ENCODE data around the gene CHRM4.

The CHRM4 gene

DNA sequence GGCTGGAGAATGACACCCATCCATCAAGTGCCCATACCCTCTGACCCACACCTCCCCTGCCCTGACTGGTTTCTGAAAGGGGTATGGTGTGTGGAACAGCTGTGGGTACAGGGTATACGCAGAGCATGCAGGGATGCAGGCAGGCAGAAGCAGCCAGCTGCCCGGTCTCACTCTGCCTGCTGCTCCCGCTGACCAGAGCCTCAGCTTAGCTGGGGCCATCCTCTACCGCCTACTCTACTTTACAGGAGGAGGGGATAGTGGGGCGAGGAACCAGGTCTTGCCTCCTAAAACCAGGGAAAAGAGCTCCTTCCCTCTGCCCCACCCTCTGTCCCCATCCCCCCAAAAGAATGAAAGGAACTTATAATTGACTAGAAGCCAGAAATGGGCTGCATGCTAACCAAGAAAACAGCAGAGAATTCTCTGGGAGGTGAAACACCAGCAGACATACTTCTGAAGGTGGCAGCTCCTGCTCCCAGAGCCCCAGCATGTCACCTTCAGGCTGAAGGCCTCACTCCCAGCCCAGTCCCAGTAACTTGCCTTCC is 13.0 kb upstream of the CHRM4 start:
- in situ Hi-C loops (cut with MboI; ENCODE audit: low sequenced_read_pairs) = no loop called here

DNA sequence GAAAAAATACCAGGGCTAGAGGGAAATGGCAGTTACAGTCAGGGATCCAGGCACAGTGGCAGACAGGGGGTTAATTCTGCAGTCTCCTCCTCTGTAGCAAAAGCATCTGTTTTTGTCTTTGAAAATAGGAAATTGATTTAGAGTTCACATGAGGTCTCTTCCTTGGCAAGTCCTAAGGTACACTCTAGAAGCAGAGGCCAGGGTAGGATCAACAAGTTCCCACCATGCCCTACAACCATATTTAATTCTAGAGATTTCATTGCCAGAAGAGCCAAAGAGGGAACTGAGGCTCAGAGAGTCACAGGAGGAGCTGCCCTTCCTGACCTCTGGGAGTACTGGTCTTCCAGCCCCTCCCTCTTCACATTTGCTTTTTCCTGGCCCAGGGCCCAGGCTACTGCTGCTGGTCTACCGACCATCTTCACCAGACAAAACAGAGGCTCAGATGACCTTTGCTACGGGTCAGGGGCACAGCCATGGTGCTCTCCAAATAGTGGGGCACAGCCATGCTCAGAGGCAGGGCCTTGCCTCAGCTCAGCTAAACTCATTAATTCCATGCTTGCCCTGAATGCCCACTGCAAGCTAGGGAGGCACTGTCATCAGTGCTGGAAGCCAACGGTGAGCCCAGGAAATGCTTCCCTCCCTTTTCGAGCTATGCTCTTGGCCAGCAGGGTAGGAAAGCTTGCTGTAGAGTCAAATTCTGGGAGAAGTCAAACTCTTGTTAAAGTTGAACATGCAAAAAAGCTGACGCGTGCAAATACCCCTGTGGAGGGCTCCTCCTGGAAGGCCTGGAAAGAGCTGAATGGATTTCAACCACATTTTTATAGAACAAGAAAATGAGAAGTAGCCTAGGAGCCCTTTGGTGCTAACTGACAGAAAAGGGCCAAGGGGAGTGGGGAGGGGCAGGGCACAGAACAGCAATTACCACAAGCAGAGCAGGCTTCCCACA is 11.7 kb upstream of the CHRM4 start:
- in situ Hi-C loops (cut with MboI; ENCODE audit: low sequenced_read_pairs) = no loop called here

DNA sequence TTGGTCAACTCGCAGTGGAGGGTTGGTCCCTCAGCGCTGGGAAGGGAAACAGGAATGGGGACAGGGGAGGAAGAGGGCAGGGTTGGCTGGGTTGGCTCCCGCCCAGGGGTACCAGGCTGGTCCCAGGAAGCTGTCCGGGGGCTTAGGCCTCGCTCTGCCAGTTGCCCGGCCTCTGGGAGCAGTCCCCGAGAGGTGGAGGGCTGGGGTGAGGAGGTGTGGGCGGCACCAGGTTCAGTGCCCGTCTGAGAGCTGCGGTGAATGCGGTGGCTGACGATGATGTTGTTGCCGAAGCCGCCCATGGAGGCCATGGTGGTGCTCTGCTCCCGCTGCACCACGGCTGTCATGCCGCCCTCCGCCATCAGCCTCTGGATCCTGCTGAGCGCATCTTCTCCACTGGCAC is 6.0 kb upstream of the CHRM4 start:
- in situ Hi-C loops (cut with MboI; ENCODE audit: low sequenced_read_pairs) = no loop called here

DNA sequence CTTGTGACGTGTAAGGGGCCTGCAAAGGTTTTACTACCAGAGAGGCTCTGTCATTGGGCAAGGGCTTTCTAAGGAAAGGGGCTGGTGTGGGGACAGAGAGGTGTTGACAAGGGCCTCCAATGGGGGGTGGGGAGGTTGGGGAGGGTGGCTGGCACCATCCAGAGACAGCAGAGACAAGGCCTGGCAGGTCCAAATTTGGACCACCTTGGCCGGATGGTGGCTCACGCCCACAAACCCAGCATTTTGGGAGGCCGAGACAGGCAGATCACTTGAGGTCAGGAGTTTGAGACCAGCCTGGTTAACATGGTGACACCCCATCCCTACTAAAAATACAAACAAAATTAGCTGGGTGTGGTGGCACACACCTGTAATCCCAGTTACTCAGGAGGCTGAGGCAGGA is 2.2 kb upstream of the CHRM4 start:
- in situ Hi-C loops (cut with MboI; ENCODE audit: low sequenced_read_pairs) = no loop called here

DNA sequence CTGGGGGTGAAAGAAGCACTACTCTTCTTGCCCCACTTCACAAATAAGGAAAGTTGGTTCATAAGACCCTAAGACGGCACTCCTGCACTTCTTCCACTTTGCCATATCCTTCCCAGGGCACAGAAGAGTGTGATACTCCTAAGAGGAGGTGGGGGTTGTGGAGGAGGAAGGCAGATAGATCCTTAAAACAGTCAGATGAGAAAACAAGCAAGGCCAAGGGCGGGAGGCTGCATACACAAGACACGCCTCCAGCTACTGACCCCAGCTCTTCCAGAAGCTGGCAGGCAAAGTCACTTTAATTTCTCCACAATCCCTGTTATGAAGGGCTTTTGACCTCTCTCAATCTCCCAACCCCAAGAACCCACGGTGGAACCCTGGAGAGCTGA is 1.6 kb upstream of the CHRM4 start:
- in situ Hi-C loops (cut with MboI; ENCODE audit: low sequenced_read_pairs) = no loop called here

DNA sequence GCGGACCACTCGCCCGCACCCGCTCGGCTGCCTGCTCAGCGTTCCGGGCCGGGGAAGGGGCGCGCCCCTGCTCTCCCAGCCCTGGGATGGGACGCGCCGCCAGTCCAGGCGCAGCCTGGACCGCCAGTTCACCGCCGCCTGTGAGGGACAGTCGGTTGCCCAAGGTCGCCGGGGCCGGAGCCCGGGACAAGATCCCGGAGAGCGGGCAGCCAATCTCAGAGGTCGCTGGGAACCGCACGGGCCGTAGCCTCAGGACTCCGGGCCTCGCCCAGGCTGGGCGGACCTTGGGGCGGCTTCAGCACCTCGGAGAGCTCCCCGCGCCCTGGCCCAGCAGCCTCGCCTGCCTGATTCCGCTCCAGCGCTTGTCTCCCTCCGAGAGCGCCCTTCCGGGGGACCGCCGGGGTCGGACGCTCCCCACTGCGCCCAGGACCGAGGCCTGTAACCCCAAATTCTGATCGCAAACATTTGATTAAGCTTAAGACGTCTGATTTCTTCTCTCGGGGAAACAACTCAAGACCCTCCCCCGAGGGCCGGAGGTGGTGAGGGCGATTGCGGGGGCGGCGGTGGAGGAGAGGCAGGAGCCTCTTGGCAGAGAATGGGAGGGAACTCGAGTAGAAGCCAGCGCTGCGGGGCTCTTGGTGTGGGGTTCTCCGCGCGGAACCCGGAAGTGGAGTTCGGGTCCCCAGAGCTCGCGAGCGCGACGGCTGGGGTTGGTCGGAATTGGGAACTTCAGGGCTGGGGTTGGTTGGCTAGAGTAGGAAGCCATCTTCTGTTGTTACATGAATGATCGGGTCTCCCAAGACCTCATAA is 1.1 kb upstream of the CHRM4 start:
- in situ Hi-C loops (cut with MboI; ENCODE audit: low sequenced_read_pairs) = no loop called here

DNA sequence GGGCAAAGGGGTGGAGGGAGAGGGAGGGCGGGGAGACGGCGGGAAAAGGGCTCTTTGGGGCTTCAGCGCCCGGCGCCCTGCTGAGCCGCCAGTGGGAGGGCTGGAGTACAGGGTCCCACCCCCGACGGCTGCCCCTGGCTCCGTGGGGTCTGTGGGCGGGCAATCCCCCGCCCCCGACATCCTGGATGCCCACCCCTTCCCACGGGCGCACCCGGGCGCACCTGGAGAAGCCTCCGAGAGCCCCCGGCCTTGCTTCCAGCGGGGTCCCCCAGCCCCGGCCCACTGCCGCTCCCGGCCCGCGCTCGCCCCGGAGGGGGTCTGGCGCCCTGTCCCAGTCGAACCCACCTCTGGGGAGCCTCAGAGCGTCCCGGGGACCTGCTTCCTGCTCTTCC is 394 bp downstream of the CHRM4 start:
- in situ Hi-C loops (cut with MboI; ENCODE audit: low sequenced_read_pairs) = no loop called here

DNA sequence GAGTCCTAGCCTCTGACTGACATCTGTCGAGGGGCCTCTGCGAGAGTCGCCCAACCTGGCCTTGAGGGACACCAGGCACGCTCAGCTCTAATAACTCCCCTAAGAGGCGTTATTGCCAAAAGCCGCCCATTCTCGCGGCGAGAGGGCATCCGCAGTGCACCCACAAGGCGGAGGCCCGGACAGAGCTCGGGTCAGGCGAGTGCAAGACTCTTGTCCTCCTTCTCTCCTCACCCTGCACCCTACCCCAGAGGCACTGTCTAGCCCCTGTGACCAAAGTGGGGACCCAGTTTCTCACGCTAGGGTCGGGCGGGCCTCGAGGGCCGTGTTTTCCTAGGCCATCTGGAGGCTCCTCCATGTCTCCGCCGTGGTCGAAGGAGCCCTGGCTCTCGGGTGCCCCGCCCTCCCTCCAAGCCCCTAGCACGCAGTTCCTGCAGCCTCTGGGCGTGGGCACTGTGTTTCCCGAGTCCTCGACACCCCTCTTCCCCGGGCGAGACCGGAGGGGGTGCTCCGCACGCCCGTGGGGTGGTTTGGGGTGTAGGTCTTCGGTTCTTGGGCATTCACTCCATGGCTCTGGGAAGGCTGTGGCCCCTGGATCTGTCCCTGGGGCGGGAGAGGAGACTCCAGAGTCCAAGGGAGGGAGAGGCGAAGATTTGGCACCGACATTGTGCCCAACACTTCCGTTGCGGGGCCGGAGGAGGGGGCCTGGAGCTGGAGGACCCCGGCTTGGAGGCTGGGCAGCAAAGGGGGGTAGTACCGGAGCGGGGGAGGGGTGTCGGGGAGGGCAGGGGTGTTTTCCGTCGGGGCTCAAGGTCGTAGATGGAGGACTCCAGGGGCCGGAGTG is 1.0 kb downstream of the CHRM4 start:
- in situ Hi-C loops (cut with MboI; ENCODE audit: low sequenced_read_pairs) = no loop called here

DNA sequence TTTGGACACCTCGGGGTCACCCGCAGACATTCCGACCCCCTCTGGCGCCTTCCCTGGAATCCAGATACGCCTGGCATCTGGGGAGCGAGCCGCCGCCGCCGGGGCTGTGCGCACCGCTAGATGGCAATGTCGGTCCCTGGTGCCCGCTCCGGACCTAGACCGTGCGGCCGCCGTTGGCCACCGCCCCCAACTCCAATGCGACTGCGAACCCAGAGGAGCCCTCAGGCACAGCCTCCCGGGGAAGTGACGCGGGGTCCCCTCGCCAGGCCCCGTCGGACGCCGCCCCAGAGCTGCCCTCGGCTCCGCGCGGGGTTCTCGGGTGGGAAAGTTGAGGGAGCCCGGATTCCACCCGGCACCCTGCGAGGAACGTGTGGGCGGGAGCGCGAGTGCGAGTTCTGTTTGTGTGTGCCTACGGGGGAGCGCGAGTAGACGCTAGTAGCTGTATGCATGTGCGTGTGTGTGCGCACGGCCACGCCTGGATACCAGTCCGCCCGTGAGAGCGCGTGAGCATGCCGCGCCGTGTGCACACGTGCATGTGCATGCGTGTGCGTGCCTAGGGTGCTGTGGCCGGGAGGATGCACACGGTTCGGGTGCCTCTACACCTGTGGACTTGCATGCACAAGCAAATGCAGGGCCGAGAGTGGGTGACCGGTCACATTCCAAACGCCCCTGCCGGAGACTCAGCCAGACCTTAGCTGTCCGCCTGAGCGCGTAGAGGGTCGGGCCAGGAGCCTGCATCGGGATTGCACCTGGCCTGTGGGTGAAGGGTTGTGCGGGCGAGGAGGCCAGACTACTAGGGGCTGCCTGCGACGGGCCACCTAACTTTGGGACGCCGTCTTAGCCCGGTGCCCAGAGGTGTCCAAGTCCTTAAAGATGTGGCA is 1.9 kb downstream of the CHRM4 start:
- in situ Hi-C loops (cut with MboI; ENCODE audit: low sequenced_read_pairs) = loop anchor here (10.0 kb wide), 1 partner anchor 135 kb away; no protein-coding TSS in a partner anchor

DNA sequence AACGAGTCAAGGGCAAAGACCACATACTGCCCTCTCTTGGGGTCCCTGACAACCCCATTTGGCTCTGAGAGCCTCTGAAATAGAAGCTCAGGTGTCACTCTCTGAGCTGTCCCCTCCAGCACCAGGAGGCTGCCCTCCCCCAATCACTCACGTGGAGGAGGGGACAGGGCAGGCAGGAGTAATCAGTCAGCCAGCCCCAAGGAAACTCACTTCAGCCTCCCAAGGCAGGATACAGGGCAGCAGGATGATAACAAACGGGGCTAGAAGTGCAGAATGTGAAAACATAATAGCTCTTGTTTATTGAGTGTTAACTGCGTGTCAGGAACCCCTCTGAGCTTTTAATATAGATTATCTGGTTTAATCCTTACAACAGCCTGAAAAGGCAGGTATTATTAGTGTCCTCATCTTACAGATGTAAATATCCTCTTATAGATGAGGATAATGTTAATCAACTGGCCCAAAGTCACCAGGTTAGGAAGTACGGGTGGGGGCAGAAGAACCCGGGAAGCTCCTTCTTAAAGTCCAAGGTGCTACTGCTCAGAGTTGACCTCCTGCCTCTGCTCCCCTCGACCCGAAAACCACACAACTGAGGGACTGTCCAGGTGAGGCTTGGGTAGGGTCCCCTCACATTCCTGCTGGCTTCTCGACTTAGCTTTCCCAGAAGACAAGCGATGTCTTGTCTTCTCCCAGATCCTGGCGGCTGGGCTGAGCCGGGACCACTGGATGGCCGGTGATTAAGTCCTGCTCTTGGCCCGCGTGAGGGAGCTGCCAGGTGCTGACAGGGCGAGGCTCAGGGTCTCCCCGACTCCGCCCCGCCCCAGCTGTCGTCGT is 2.7 kb downstream of the CHRM4 start:
- in situ Hi-C loops (cut with MboI; ENCODE audit: low sequenced_read_pairs) = loop anchor here (10.0 kb wide), 1 partner anchor 136 kb away; no protein-coding TSS in a partner anchor

DNA sequence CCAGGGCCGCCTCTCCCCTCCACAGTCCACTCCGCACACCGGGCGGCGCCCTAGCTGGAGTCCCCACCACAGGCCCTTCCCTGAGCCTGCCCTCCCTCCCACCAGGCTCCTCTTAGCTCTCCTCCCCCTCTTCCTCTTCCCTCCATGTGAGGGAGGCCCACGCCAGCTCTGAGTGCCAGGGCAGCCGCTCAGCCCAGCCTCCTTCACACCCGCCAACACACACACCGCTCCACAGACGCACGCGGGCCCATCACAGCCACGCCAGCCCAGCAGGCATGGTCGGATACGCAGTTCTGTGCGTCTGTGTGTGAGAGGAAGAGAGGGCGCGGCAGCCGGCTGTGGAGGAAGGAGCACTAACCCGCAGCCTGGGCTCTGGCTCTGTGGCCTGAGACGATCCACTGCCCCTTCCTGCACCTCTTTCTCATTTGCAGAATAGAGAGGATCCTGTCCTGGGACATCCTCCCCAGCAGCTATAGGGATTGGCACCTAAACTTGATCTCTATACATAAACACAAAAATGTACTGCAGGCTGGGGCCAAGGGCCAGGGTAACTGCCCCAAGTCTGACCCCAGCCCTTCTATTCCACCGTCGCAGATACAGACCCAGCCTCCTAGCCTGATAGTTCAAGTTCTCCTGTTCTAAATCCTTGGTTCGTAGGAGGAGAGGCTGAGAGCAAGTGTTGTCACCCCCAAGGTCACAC is 3.5 kb downstream of the CHRM4 start:
- in situ Hi-C loops (cut with MboI; ENCODE audit: low sequenced_read_pairs) = loop anchor here (10.0 kb wide), 1 partner anchor 137 kb away; no protein-coding TSS in a partner anchor

DNA sequence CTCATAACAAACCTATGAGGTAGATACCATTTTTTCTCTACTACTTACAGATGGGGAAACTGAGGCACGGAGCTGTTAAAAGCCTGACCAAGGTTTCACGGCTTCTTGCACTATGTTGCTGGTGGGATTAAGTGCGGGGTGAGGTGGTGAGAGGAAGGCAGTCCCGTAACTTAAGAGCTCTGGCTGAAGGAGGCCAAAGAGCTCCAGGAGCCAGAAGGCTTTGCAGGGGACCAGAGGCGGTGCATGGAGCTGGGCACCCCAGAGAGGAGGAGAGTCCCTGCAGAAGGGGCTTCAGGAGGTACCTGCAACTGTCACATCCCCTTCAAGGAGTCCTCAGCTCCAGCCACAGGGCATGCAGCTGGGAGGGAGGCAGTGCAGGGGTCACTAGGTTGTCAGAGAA is 4.1 kb downstream of the CHRM4 start:
- in situ Hi-C loops (cut with MboI; ENCODE audit: low sequenced_read_pairs) = loop anchor here (10.0 kb wide), 1 partner anchor 137 kb away; no protein-coding TSS in a partner anchor

DNA sequence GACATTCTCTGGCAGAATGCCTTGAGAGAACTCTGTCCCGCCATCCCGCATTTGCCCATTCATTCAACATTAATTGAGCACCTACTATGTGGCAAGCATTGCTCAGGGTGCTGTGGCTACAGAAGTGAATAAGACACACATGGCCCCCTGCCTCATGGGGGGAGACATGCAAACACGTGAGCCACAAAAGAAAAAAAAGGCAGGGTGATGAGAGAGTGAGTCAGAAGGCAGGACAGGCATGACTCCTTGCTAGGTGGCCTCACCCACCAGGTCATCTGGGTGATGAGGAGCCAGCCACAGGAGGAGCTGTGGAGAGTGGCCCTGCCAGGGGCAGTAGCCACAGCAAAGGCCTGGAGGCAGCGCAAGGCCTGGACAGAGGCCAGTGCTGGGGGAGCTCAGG is 4.9 kb downstream of the CHRM4 start:
- in situ Hi-C loops (cut with MboI; ENCODE audit: low sequenced_read_pairs) = loop anchor here (10.0 kb wide), 1 partner anchor 138 kb away; no protein-coding TSS in a partner anchor

DNA sequence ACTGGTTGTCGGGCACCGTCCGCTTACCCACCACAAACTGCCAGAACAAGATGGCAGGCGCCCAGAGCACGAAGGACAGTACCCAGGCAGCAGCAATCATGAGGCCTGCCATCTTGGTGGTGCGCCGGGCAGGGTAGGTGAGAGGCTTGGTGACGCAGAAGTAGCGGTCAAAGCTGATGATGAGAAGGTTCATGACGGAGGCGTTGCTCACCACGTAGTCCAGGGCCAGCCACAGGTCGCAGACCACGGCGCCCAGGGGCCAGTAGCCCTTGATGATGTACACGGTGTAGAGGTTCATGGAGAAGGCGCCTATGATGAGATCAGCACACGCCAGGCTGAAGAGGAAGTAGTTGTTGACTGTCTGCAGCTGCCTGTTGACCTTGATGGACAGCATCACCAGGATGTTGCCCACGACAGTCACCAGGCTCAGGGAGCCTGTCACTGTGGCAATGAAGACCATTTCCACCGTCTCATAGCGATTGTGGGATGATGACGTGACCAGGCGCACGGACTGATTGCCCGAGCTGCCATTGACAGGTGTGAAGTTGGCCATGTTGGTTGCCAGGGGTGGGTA is 5.5 kb downstream of the CHRM4 start:
- in situ Hi-C loops (cut with MboI; ENCODE audit: low sequenced_read_pairs) = loop anchor here (10.0 kb wide), 1 partner anchor 139 kb away; no protein-coding TSS in a partner anchor

DNA sequence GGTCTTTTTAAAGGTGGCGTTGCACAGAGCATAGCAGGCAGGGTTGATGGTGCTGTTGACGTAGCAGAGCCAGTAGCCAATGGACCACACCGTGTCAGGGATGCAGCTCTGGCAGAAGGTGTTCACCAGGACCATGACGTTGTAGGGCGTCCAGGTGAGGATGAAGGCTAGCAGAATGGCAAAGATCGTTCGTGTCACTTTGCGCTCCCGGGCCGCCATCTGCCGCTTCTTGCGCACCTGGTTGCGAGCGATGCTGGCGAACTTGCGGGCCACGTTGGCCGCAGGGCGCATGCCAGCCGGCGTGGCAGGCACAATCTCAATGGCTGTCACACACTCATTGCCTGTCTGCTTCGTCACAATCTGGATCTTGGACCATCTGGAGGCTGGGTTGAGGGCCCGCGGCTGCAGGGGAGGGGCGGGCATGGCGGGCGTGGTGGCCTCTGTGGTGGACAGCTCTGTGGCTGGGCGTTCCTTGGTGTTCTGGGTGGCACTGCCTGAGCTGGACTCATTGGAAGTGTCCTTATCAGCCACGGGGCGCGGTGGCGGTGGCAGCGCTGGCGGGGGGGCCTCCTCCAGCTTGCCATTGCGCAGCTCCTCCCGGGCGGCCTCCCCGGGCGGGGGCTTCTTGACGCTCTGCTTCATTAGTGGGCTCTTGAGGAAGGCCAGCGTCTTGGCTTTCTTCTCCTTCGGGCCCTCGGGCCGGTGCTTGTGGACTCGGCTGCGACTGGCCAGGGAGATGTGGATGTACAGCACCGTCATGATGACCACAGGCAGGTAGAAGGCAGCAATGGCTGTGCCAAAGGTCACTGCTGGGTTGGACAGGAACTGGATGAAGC is 6.2 kb downstream of the CHRM4 start:
- in situ Hi-C loops (cut with MboI; ENCODE audit: low sequenced_read_pairs) = loop anchor here (10.0 kb wide), 1 partner anchor 139 kb away; no protein-coding TSS in a partner anchor

DNA sequence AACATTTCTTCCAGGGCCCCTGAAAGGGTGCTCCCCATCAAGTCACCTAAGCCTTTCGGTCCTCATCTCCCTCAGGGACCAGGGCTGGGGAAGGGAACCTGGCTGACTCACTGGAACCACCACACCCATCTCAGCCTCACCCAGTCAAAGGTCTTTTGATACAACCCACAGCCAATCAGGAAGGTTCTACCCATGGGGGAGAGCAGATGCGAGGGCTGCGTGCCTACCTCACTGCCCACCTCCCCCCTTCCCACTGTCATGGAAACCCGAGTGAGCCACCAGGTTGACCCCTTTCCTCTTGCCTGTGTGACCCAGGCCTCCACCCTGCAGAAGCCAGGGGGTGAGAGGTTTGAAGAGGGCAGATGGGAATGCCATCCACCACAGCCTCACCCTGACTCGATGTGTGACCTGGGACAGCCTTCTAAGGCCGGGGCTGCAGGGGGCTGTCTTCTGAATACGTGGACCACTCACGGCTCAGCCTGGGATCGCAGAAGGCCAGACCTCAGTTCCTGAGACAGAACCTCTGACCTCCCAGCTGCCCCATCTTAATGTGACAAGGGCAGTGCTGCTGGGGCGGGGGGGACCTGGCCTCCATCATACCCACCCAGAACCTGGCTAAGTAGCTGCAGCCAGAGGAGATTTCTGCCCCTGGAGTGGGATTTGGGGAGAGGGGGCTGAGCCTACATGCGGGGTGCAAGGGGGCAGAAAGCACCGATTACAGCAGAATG is 7.4 kb downstream of the CHRM4 start:
- in situ Hi-C loops (cut with MboI; ENCODE audit: low sequenced_read_pairs) = loop anchor here (10.0 kb wide), 1 partner anchor 141 kb away; no protein-coding TSS in a partner anchor

Measured in HL-60/S4 (cell line).